Effector memory CD4-positive, alpha-beta T cell (primary cell): ENCODE measurements around the gene NUMBL.

Experiments
- DNase-seq, 3 donors: peaks; one replicate each; pipeline ENCODE4 v3.0.0-alpha.2; 2020
- H3K27ac ChIP-seq: 2 replicates; pipeline ENCODE4 v1.7.0; 2013; ENCODE audit warnings: mild to moderate bottlenecking, low read length, moderate library complexity; ENCODE audit not compliant: insufficient read depth, poor library complexity, severe bottlenecking
- H3K27me3 ChIP-seq: replicated peaks from 2 replicates; pipeline ENCODE4 v1.7.0; 2013; ENCODE audit warnings: mild to moderate bottlenecking, low read length; ENCODE audit not compliant: insufficient read depth, control insufficient read depth, poor library complexity, severe bottlenecking
- H3K36me3 ChIP-seq: 2 replicates; pipeline ENCODE4 v1.7.0; 2013; ENCODE audit warnings: mild to moderate bottlenecking, low read length, moderate library complexity; ENCODE audit not compliant: control insufficient read depth, insufficient read depth
- H3K4me1 ChIP-seq: 2 replicates; pipeline ENCODE4 v1.7.0; 2013; ENCODE audit warnings: low read length, mild to moderate bottlenecking; ENCODE audit not compliant: control insufficient read depth, insufficient read depth, poor library complexity, severe bottlenecking
- H3K4me3 ChIP-seq: 2 replicates; pipeline ENCODE4 v1.7.0; 2013; ENCODE audit warnings: low read length, low read depth, mild to moderate bottlenecking; ENCODE audit not compliant: insufficient read depth, poor library complexity, severe bottlenecking
- H3K9me3 ChIP-seq: 2 replicates; pipeline ENCODE4 v1.7.0; 2013; ENCODE audit warnings: mild to moderate bottlenecking, low read length, moderate library complexity; ENCODE audit not compliant: control insufficient read depth

The NUMBL gene

GRCh38 chr19:40724855-40725254 lies 34.4 kb upstream of the NUMBL start:
- Histone ChIP-seq H3K4me1 (peaks cover 7% of the 10 kb centered on the region), H3K9me3 (no peaks in the 10 kb centered on the region), H3K27me3 (no peaks in the 10 kb centered on the region), H3K36me3 (peaks cover 30% of the 10 kb centered on the region), H3K4me3 (no peak overlapping the region), H3K27ac (no peak overlapping the region)
- no peak for DNase-seq

GRCh38 chr19:40724315-40724714 lies 33.9 kb upstream of the NUMBL start:
- no peak overlapping the region for H3K4me3 ChIP-seq
- H3K27me3 ChIP-seq: no peaks in the 10 kb centered on the region
- no peak for DNase-seq
- no peak overlapping the region for H3K27ac ChIP-seq
- H3K36me3 ChIP-seq: peaks cover 26% of the 10 kb centered on the region
- peaks cover 11% of the 10 kb centered on the region for H3K4me1 ChIP-seq
- no peaks in the 10 kb centered on the region for H3K9me3 ChIP-seq

GRCh38 chr19:40723661-40724254 lies 33.3 kb upstream of the NUMBL start:
- Histone ChIP-seq H3K9me3 (no peaks in the 10 kb centered on the region), H3K36me3 (peaks cover 26% of the 10 kb centered on the region), H3K27me3 (no peaks in the 10 kb centered on the region), H3K27ac (no peak overlapping the region), H3K4me1 (peaks cover 16% of the 10 kb centered on the region), H3K4me3 (no peak overlapping the region)
- DNase-seq: no peak

- no peak for DNase-seq
- H3K9me3 ChIP-seq: no peaks in the 10 kb centered on the region
- no peak overlapping the region for H3K27ac ChIP-seq
- no peak overlapping the region for H3K4me3 ChIP-seq
- peaks cover 32% of the 10 kb centered on the region for H3K4me1 ChIP-seq
- peaks cover 26% of the 10 kb centered on the region for H3K36me3 ChIP-seq
- no peaks in the 10 kb centered on the region for H3K27me3 ChIP-seq
Observed at GRCh38 chr19:40721936-40722661, 31.6 kb upstream of the NUMBL start.

DNA sequence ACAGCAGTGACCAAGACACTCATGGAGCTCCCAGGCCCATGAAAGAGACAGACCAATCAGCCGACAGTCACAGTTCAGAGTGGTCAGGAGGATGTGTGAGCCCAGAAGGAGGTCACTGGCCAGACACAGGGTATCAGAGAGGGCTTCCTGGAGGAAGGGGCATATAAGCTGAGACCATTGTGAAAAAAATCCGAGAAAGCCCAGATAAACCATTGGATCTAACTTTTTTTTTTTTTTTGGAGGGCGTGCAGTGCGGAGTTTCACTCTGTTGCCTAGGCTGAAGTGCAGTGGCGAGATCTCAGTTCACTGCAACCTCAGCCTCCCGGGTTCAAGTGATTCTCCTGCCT lies 30.7 kb upstream of the NUMBL start:
- H3K36me3 ChIP-seq: peaks cover 21% of the 10 kb centered on the region
- H3K27ac ChIP-seq: no peak overlapping the region
- peaks cover 33% of the 10 kb centered on the region for H3K4me1 ChIP-seq
- DNase-seq: no peak
- H3K27me3 ChIP-seq: no peaks in the 10 kb centered on the region
- H3K9me3 ChIP-seq: no peaks in the 10 kb centered on the region
- no peak overlapping the region for H3K4me3 ChIP-seq

DNA sequence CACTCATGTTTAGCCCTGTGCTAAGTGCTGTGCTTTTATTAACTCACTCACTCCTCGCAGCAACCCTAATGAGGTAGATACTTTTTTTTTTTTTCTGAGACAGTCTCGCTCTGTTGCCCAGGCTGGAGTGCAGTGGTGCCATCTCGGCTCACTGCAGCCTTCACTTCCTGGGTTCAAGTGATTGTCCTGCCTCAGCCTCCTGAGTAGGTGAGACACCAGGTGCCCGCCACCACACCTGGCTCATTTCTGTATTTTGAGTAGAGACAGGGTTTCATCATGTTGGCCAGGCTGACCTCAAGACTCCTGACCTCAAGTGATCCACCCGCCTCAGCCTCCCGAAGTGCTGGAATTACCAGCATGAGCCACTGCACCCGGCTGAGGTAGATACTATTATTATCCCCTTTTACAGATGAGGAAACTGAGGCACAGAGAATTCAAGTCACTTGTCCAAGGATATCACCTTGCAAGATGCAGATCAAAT lies 29.0 kb upstream of the NUMBL start:
- H3K27ac ChIP-seq: no peak overlapping the region
- H3K4me3 ChIP-seq: no peak overlapping the region
- no peaks in the 10 kb centered on the region for H3K27me3 ChIP-seq
- H3K4me1 ChIP-seq: peaks cover 44% of the 10 kb centered on the region
- no peak for DNase-seq
- H3K9me3 ChIP-seq: no peaks in the 10 kb centered on the region
- H3K36me3 ChIP-seq: peaks cover 12% of the 10 kb centered on the region

- peaks cover 50% of the 10 kb centered on the region for H3K4me1 ChIP-seq
- no peaks in the 10 kb centered on the region for H3K27me3 ChIP-seq
- no peak overlapping the region for H3K27ac ChIP-seq
- H3K36me3 ChIP-seq: peaks cover 9% of the 10 kb centered on the region
- H3K9me3 ChIP-seq: no peaks in the 10 kb centered on the region
- no peak overlapping the region for H3K4me3 ChIP-seq
- no peak for DNase-seq
Observed at GRCh38 chr19:40718774-40719391, 28.4 kb upstream of the NUMBL start.

- DNase-seq: no peak
- Histone ChIP-seq H3K4me1 (peaks cover 52% of the 10 kb centered on the region), H3K4me3 (peak overlapping the region; percentile 67), H3K36me3 (peaks cover 4% of the 10 kb centered on the region), H3K27ac (peak overlapping the region; percentile 95), H3K27me3 (no peaks in the 10 kb centered on the region), H3K9me3 (no peaks in the 10 kb centered on the region)
Observed at GRCh38 chr19:40717880-40718773, 27.7 kb upstream of the NUMBL start.

DNA sequence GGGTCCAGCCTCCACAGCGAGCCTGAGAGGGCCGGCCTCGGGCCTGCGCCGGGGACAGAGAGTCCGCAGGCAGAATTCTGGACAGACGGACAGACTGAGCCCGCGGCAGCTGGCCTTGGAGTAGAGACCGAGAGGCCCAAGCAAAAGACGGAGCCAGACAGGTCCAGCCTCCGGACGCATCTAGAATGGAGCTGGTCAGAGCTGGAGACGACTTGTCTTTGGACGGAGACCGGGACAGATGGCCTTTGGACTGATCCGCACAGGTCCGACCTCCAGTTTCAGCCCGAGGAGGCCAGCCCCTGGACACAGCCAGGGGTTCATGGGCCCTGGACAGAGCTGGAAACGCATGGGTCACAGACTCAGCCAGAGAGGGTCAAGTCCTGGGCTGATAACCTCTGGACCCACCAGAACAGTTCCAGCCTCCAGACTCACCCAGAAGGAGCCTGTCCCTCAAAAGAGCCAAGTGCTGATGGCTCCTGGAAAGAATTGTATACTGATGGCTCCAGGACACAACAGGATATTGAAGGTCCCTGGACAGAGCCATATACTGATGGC lies 27.0 kb upstream of the NUMBL start:
- Histone ChIP-seq H3K4me3 (peak overlapping the region; percentile 67), H3K4me1 (peaks cover 52% of the 10 kb centered on the region)
- no peak for DNase-seq

More for the DNA sequence above, 27.0 kb upstream of the NUMBL start:
- no peaks in the 10 kb centered on the region for H3K9me3 ChIP-seq
- H3K27me3 ChIP-seq: no peaks in the 10 kb centered on the region
- peaks cover 4% of the 10 kb centered on the region for H3K36me3 ChIP-seq
- peak overlapping the region; percentile 95 for H3K27ac ChIP-seq
